NCI-H82 treated with DMSO at 0.1 percent for 48 hours (cell line): ENCODE measurements around the gene CACNA2D3.
"Not testable (repeated sequence)": the region's sequence is repeated elsewhere in the genome, so short reads cannot be mapped to it uniquely, and the experiment has no call there.

Experiments
- DNase-seq: peaks from one replicate; lab custom pipeline; 2025; ENCODE audit not compliant: unreplicated experiment; lab: John Stamatoyannopoulos, UW

CACNA2D3 gene

DNA sequence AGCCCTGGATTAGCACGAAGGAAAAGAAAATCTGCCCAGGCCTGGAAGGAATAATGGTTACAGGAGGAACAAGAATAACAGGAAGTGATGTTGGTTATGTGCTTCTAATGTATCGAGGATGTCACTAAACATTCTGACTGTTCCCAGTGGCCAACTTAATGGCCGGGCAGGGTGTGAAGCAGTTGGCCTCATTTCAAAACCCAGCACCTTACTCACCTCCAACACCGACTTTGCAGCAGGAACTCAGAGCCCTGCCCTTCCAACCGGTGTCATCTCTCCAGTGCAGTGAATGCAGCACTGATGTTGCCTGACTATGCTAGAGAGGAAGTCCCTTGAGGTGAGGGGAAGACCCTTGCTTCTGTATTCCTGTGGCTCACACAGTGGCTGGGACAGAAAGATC is 967.9 kb downstream of the CACNA2D3 start:
- DNase-seq, result no peak

DNA sequence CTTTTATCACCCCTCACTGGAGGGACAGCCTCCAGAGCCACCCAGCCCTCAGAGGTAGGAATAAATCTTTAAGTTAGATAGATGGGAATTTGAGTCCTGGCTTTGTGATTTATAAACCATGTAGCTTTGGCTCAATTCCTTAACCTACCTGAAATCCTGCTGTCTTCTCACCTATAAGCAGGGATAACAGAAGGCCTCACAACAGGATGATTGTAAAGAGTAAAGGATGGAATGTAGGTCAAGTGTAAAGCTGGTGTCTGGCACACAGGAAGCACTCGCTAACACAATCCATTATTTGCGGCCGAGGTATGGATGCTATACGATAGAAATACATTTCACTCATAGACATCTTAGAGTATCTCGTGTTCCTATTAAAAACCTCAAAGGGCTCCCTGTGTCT is 968.4 kb downstream of the CACNA2D3 start:
- DNase-seq, result no peak

DNA sequence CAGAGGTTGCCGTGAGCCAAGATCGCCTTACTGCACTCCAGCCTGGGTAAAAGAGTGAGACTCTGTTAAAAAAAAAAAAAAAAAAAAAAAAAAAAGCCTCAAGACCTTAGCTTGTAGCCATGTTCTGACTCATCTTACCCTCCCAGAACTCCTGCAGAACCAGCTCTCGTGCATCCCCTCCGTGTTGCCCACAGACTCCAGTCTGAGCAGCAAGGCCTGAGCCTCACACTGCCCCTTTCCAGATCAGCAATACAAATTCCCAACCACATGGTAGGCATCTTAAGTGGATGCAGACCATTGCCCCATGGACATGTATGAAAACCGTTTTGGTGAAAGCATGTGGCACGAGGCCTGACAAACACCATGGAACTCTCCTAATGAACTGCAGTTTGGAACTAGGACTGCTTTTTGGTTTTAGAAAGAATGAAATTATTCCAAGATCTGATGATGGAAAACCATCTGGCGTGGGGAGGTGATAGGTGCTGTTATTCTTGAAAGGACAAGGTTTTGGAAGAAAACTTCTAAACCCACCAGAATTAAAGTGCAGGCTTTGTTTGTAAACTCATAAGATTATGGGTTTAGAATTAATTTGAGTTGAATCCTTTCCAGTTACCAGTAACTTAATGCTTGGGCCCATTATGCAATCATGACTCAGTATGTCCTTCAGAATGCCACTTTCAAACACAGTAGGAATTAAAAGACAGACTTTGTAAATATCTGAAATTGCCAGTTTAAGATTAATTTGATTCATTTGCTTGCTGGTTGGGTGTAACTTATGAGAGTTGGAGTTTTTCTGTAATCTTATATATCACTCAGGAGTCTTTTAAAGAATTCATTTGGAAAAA is 969.3 kb downstream of the CACNA2D3 start:
- no peak for DNase-seq

- no peak for DNase-seq
These were observed 972.3 kb downstream of the CACNA2D3 start for GRCh38 chr3:55094676-55095075.

DNA sequence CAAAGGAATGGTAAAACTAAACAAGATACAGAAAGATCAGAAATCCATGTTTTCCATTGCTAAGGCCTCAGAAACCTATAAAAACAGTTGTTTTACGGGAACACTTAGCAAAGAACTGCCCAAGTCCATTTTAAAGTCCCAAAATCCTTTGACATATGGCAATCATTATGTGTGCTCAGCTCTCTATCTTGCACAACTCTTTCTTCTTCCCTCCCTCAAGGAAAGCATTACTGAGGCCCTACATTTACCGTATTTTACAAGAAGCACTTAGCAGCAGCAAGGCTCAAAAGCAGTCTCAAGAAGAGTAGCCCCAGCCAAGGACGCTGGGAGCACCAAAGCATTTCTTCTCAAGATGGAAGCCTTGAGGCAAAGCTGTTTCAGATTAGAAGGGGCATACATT is 975.1 kb downstream of the CACNA2D3 start:
- no peak for DNase-seq

GRCh38 chr3:55105647-55106046 is 983.3 kb downstream of the CACNA2D3 start:
- DNase-seq, result no peak

DNA sequence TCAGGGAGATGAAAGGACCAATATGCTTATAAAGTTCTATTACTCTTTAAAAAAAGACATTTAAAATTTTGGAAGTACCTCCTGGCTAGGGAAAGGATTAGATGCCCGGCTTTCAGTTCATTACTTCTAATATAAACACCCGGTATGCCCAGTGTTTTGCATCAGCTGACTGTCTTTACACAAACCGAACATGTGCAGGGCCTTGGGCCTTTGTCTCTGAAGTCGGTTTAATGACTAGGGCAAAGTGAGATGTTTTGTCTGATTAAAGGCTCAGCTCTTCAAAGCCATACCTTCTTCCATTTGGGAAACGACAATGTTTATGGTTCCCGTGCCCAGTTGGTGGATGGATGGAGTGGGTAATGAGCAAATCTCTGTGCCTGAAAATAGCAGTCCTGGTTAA is 984.8 kb downstream of the CACNA2D3 start:
- no peak for DNase-seq

- not testable (repeated sequence) for DNase-seq
These were observed 989.6 kb downstream of the CACNA2D3 start for GRCh38 chr3:55111906-55112305.

DNA sequence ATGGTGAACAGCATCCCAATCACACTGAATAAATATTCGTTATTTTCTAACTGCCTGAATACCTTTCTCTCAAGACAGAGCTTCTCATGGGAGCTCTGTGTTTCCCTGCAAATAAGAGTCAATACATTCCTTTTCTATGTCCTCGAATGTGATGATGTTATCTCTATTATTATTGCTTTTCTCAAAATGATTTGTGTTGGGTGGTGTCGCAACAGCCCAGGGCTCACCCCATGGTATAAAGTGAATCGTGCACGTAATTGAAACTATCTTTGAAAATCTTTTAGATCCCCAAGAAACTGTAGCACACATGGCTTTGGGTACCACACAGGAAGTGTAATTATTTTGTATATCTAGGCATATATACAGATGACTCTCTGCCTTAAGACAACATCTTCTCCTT is 996.1 kb downstream of the CACNA2D3 start:
- no peak for DNase-seq

DNA sequence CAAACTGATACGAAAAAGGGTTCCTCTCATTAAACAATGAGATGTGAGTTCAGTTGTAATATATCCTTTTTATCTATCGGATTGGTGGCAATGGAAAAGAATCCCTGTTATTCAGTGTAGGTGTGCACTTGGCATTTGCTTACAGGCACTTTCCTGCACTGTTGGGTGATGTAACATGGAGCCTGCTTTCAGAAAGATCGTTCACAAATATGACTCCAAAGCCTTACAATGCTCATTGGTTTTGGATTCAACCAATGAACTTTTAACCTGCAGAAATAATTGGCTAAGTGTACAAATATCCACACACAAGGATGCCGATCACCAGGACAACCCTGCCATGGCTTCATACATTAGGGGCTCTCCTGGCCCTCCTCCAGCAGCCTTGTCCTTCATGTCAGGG is 996.9 kb downstream of the CACNA2D3 start:
- DNase-seq, result no peak

GRCh38 chr3:55122312-55122711 is 1000.0 kb downstream of the CACNA2D3 start:
- DNase-seq, result peak; percentile 75
